GM12875 (cell line): ENCODE results near the gene GPR87.

ENCODE experiments used
- H3K4me3 ChIP-seq: one replicate; pipeline ENCODE4 v1.5.1; 2011; ENCODE audit warnings: low read depth, low read length, control low read depth
- TF ChIP-seq, protein P1 (sequence below): IDR thresholded peaks from 2 replicates; pipeline ENCODE4 v1.5.1; 2011; ENCODE audit warnings: low read depth, mild to moderate bottlenecking, control low read depth, inconsistent platforms, low read length, moderate library complexity, borderline replicate concordance; ENCODE audit not compliant: insufficient read depth

The GPR87 gene, protein sequence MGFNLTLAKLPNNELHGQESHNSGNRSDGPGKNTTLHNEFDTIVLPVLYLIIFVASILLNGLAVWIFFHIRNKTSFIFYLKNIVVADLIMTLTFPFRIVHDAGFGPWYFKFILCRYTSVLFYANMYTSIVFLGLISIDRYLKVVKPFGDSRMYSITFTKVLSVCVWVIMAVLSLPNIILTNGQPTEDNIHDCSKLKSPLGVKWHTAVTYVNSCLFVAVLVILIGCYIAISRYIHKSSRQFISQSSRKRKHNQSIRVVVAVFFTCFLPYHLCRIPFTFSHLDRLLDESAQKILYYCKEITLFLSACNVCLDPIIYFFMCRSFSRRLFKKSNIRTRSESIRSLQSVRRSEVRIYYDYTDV

DNA sequence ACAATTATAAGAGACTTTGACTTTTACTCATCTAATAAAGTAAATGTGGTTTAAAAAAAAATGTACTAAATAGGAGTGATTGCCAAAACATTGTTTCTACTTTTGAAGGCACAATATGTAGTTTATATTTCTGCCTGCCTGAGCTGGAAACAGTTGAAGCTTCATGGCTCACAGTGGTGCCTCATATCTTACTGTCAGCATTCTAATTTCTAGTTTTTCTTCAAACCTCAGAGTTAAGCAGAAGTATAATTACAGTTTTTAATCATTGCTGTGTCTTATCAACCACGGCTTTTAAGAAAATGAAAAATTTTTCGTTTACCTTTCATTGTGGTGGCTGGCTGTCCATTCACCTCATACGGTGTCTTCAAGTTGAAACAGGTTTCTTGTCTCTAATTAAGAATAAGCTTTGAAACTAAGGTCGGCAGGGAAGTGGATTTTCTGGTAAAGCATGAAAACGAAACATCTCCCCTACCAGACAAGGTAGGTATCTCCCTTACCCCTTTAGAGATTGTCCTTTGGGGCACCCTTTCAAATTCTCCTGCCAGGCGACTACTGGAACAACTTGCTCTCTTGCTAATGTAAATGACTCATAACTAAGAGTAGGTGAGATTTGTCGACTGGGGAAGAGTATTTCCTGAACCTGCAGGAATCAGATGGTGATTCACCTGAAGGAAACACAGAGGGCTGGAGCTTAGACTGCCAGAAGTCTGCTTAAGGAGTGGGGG, at the start of gene GPR87:
Gene GPR87, minus strand, starts transcription at position 554 of the 725 bp plus-strand sequence. CDS start 16,720 bp downstream, outside the sequence.
- H3K4me3 ChIP-seq = no peak within 1 kb of the TSS
- TF ChIP-seq, protein P1, sequence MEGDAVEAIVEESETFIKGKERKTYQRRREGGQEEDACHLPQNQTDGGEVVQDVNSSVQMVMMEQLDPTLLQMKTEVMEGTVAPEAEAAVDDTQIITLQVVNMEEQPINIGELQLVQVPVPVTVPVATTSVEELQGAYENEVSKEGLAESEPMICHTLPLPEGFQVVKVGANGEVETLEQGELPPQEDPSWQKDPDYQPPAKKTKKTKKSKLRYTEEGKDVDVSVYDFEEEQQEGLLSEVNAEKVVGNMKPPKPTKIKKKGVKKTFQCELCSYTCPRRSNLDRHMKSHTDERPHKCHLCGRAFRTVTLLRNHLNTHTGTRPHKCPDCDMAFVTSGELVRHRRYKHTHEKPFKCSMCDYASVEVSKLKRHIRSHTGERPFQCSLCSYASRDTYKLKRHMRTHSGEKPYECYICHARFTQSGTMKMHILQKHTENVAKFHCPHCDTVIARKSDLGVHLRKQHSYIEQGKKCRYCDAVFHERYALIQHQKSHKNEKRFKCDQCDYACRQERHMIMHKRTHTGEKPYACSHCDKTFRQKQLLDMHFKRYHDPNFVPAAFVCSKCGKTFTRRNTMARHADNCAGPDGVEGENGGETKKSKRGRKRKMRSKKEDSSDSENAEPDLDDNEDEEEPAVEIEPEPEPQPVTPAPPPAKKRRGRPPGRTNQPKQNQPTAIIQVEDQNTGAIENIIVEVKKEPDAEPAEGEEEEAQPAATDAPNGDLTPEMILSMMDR = no peak

DNA sequence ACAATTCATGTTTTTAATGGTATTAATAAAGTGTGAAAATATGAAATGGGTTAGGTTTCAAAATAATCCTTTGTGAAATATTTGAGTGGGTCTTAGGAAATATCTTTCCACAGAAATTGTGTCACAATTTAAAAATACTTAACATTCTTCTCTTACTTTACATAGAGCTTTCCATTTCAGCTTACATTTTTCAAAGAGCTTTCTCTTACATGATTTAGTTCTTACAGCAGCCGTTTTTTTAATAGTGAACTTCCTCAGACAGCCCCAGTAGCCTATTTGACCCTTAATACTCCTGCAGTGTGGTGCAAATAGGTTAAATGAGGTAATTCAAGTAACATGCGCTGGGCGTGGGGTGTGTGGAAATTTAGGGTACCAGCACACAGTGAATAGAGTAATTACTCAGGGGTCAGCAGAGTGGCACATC, 46.1 kb upstream of the GPR87 start:
- TF ChIP-seq, protein P1 = no peak
- H3K4me3 ChIP-seq = no peak overlapping the region

DNA sequence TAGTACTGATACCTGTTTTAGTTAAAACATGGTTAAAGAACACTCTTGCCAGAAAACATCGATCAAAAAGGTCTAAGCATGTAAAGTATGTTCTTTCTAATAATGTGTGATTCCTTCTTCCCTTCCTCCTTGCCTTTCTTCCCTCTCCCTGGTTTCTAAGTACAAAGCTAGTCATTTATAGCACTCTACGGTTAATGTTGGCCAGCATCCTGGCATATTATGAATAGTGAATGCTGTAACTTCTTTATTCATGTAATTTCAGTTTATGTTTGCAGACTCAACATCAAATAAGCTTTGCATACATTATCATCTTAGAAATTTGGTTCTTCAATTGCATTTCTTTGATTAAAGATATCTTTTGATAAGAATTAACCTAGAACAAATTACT, 40.8 kb upstream of the GPR87 start:
- no peak overlapping the region for H3K4me3 ChIP-seq
- TF ChIP-seq, protein P1 = no peak

DNA sequence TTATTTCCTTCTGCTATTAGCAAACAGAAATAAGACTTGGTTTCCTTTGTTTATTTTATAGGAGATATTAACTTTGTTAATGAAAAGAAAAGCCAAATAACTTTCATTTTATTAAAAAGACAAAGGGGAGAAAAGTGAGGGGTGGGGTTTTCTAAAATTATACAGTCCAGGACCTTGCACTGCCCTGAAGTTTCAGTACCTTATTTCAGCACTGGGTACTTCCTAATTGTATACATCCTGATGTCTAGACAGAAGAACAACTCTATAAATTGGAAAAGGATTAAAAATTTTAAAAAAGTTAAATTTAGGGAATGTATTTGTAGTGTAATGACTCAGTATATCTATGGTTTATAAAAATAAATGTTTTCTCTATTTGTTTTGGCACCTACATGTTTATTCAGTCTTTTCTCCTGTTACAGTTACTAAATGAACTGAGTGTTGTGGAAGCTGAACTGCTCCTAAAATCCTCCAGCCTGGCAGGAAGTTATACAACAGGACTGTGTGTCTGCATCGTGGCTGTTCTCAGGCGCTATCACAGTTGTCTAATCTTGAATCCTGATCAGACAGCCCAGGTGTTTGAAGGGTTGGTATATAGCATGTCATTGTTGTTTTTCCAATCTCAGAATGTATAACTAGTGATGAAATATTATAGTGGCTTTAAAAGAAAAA, 40.3 kb upstream of the GPR87 start:
- H3K4me3 ChIP-seq = no peak overlapping the region
- TF ChIP-seq, protein P1 = no peak

DNA sequence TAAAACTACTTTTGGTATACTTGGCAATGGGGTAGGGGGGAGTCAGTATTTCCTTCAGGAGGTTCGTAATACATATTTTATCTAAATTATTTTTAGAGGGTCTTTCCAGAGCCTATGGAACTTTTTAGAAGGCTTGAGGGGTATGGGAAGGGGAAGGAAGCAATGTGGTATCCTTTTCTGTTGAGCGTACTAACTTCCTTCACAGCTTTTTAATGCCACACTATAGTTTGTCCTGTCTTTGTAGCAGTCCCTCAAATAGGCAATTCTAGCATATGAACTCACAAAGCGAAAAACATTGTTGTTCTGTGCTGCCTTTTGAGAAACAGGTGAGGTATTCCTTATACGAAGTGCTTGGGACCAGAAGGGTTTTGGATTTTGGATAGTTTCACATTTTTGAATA, 35.0 kb upstream of the GPR87 start:
- H3K4me3 ChIP-seq = no peak overlapping the region
- TF ChIP-seq, protein P1 = no peak

DNA sequence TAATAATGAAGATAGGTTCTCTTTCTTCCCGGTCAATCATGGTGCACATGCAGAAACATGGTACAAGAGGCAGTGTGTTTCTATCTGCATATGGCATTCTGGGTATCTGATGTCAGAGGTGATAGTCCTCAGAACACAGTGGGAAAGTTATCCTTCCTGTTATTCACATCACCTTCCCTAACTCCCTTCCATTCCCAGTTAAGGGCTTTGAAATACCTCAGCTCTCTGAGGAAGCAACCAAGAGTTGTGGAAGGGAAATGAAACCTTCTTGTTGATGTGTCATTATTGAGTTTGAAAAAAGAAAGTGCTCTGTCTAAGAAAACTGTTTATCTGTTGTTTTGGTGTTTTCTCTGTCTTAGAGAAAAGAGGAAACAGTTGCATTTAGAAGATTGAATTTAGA, 34.6 kb upstream of the GPR87 start:
- TF ChIP-seq, protein P1 = no peak
- H3K4me3 ChIP-seq = no peak overlapping the region
